Measurements from ENCODE around the gene PLOD1. TPM values are rescaled to one million over a fixed set of nuclear protein-coding genes. Genes with fewer than 3 reads are reported as not detected.

Gene PLOD1
- polyA plus RNA-seq, 1 experiment = 314 TPM

GRCh38 chr1:11946647-11947046 lies 12.1 kb downstream of the PLOD1 start:
- no peak for TF ChIP-seq CTCF (IDR thresholded peaks at IDR 0.05; ENCODE audit: low read depth, low read length)
- Histone ChIP-seq H3K9me3 (ENCODE audit: control insufficient read depth, insufficient read depth, low read length) (peaks cover 9% of the 10 kb centered on the region; the same call in 1 of the 2 replicates), H3K27me3 (ENCODE audit: control insufficient read depth, insufficient read depth, low read length) (no peaks in the 10 kb centered on the region), H3K4me3 (ENCODE audit: low read depth, low read length) (no peak overlapping the region), H3K27ac (ENCODE audit: low read depth, low read length) (no peak overlapping the region)
- no peak for DNase-seq (ENCODE audit: low read depth, low spot score)
- CTCF ChIA-PET = interaction anchor here (0.6 kb wide), 1 partner anchor 197 kb away, joined by 4 read pairs; no protein-coding TSS in a partner anchor
- POLR2A ChIA-PET = interaction anchor here (2.8 kb wide), 1 partner anchor 37 kb away, joined by 14 read pairs; no protein-coding TSS in a partner anchor

GRCh38 chr1:11948822-11949458 lies 14.4 kb downstream of the PLOD1 start:
- H3K9me3 ChIP-seq (ENCODE audit: control insufficient read depth, insufficient read depth, low read length) = peaks cover 9% of the 10 kb centered on the region; the same call in 1 of the 2 replicates
- no peak overlapping the region for H3K27ac ChIP-seq (ENCODE audit: low read depth, low read length)
- TF ChIP-seq CTCF (IDR thresholded peaks at IDR 0.05; ENCODE audit: low read depth, low read length) = no peak
- no peak overlapping the region for H3K4me3 ChIP-seq (ENCODE audit: low read depth, low read length)
- no peak for DNase-seq (ENCODE audit: low read depth, low spot score)
- H3K27me3 ChIP-seq (ENCODE audit: control insufficient read depth, insufficient read depth, low read length) = no peaks in the 10 kb centered on the region
- CTCF ChIA-PET = no interaction called here
- POLR2A ChIA-PET = interaction anchor here (0.6 to 2.8 kb wide), 2 partner anchors 22 to 40 kb away, joined by 4 to 14 read pairs; partner anchors contain the start of gene KIAA2013

- Histone ChIP-seq H3K4me3 (ENCODE audit: low read depth, low read length) (no peak overlapping the region), H3K9me3 (ENCODE audit: control insufficient read depth, insufficient read depth, low read length) (no peaks in the 10 kb centered on the region), H3K27me3 (ENCODE audit: control insufficient read depth, insufficient read depth, low read length) (no peaks in the 10 kb centered on the region), H3K27ac (ENCODE audit: low read depth, low read length) (no peak overlapping the region)
- no peak for TF ChIP-seq CTCF (IDR thresholded peaks at IDR 0.05; ENCODE audit: low read depth, low read length)
- CTCF ChIA-PET = no interaction called here
- DNase-seq (ENCODE audit: low read depth, low spot score) = no peak
- POLR2A ChIA-PET = interaction anchor here (1.1 kb wide), 1 partner anchor 43 kb away, joined by 3 read pairs; no protein-coding TSS in a partner anchor
These were observed 17.4 kb downstream of the PLOD1 start for GRCh38 chr1:11951901-11952300.

DNA sequence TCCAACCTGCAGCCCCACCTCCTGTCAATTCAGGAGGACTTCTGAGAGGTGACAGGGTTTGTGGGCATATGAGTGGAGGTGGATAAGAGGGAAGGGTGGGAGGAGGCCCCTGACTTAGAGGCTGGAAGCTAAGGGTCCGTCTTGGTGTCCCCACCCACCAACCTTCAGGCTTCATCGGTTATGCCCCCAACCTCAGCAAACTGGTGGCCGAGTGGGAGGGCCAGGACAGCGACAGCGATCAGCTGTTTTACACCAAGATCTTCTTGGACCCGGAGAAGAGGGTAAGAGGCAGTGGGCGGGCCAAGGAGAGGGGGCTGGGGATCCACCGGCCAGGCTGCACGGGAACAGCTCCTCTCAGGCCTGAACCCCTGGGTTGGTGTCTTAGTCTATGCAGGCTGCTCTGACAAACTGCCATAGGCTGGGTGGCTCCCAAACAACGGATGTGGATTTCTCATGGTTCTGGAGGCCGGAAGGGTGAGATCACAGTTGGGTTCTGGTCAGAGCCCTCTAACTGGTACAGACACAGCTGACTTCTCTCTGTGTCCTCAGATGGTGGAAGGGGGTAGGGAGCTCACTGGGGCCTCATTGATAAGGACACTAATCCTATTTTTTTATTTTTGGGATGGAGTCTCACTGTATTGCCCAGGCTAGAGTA lies 18.1 kb downstream of the PLOD1 start:
- DNase-seq (ENCODE audit: low read depth, low spot score) = no peak
- Histone ChIP-seq H3K9me3 (ENCODE audit: control insufficient read depth, insufficient read depth, low read length) (no peaks in the 10 kb centered on the region), H3K4me3 (ENCODE audit: low read depth, low read length) (no peak overlapping the region), H3K27me3 (ENCODE audit: control insufficient read depth, insufficient read depth, low read length) (no peaks in the 10 kb centered on the region), H3K27ac (ENCODE audit: low read depth, low read length) (no peak overlapping the region)
- POLR2A ChIA-PET = interaction anchor here (1.1 kb wide), 1 partner anchor 44 kb away, joined by 3 read pairs; no protein-coding TSS in a partner anchor
- TF ChIP-seq CTCF (IDR thresholded peaks at IDR 0.05; ENCODE audit: low read depth, low read length) = no peak
- CTCF ChIA-PET = no interaction called here

DNA sequence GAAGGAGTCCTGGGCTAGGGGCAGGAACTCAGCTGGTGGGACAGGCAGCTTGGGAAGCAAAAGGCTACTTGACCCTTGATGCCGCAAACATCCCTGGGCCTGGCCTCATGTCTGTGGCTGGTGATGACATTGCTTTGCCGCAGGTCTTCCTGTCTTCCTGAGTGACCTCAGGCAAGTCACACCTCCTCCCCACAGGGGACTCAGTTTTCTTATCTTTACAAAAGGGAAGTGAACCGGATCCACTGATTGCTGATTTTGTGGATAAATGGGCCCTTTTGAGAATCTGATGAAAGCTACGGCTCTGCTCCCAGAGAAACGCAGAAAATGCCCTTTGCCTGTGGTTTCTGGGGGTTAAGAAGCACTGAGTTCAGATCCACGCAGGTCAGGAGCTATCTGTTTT lies 20.7 kb downstream of the PLOD1 start:
- no peaks in the 10 kb centered on the region for H3K9me3 ChIP-seq (ENCODE audit: control insufficient read depth, insufficient read depth, low read length)
- DNase-seq (ENCODE audit: low read depth, low spot score) = no peak
- ChIA-PET CTCF (no interaction called here), POLR2A (interaction anchor here (0.7 kb wide), 1 partner anchor 113 kb away, joined by 4 read pairs; no protein-coding TSS in a partner anchor)
- H3K27ac ChIP-seq (ENCODE audit: low read depth, low read length) = no peak overlapping the region
- TF ChIP-seq CTCF (IDR thresholded peaks at IDR 0.05; ENCODE audit: low read depth, low read length) = no peak
- no peaks in the 10 kb centered on the region for H3K27me3 ChIP-seq (ENCODE audit: control insufficient read depth, insufficient read depth, low read length)
- H3K4me3 ChIP-seq (ENCODE audit: low read depth, low read length) = no peak overlapping the region

Data from AG04450 (cell line).